DND-41 (cell line): ENCODE results near the gene KCNK15.

Source experiments
- ATAC-seq: fragments of 200-7000 bp; cut with Tn5 transposase; 3 replicates; pipeline ENCODE4 v1.9.1; 2021; ENCODE audit warnings: low read depth; ENCODE audit not compliant: insufficient read depth
- DNase-seq: peaks from one replicate; pipeline ENCODE4 v3.0.0-alpha.2; 2020
- H2AFZ ChIP-seq: 2 replicates; pipeline ENCODE4 v1.6.0; 2012; ENCODE audit warnings: low read depth, low read length
- H3K27ac ChIP-seq: 2 replicates; pipeline ENCODE4 v1.5.1; 2012; ENCODE audit warnings: low read length, inconsistent platforms
- H3K27me3 ChIP-seq: fragments of 200-600 bp; sonication (generic); 2 replicates; pipeline ENCODE4 v1.6.0; 2012; ENCODE audit warnings: low read length, mild to moderate bottlenecking, inconsistent platforms; ENCODE audit not compliant: insufficient read depth, poor library complexity
- H3K36me3 ChIP-seq: 2 replicates; pipeline ENCODE4 v1.5.1; 2012; ENCODE audit warnings: low read length, inconsistent platforms; ENCODE audit not compliant: insufficient read depth
- H3K4me1 ChIP-seq: 2 replicates; pipeline ENCODE4 v1.5.1; 2012; ENCODE audit warnings: mild to moderate bottlenecking, low read length; ENCODE audit not compliant: insufficient read depth
- H3K4me2 ChIP-seq: 2 replicates; pipeline ENCODE4 v1.6.0; 2012; ENCODE audit warnings: mild to moderate bottlenecking, moderate library complexity, low read length, inconsistent platforms; ENCODE audit not compliant: insufficient read depth
- H3K4me3 ChIP-seq, 2 experiments: fragments of 200-600 bp in 1 of 2; shearing (Covaris generic) in 1 of 2; 2 replicates each; pipeline ENCODE4 v1.5.1; 2012 to 2016; ENCODE audit warnings: inconsistent platforms in 2 of 2, low read length in 2 of 2, mild to moderate bottlenecking in 2 of 2, low read depth in 1 of 2, moderate library complexity in 1 of 2
- H3K79me2 ChIP-seq: 2 replicates; pipeline ENCODE4 v1.6.0; 2012; ENCODE audit warnings: low read length, inconsistent platforms; ENCODE audit not compliant: insufficient read depth
- H3K9ac ChIP-seq: 2 replicates; pipeline ENCODE4 v1.6.0; 2012; ENCODE audit warnings: low read depth, mild to moderate bottlenecking, inconsistent platforms, low read length, moderate library complexity
- H3K9me3 ChIP-seq: 2 replicates; pipeline ENCODE4 v1.5.1; 2012; ENCODE audit warnings: low read length, moderate library complexity, mild to moderate bottlenecking, inconsistent platforms; ENCODE audit not compliant: insufficient read depth, severe bottlenecking
- H4K20me1 ChIP-seq: 2 replicates; pipeline ENCODE4 v1.6.0; 2012; ENCODE audit warnings: low read length; ENCODE audit not compliant: insufficient read depth
- EZH2 ChIP-seq: IDR thresholded peaks from 3 replicates; pipeline ENCODE4 v1.6.1; 2012; ENCODE audit warnings: borderline replicate concordance, low read depth, mild to moderate bottlenecking, moderate library complexity, low read length, inconsistent platforms; ENCODE audit not compliant: severe bottlenecking
- TF ChIP-seq, protein P1 (sequence below): IDR thresholded peaks from 2 replicates; pipeline ENCODE4 v1.5.1; 2012; ENCODE audit warnings: borderline replicate concordance, low read length, moderate library complexity, mild to moderate bottlenecking; ENCODE audit not compliant: poor library complexity, severe bottlenecking; ENCODE audit errors: extremely low read depth

Gene KCNK15

DNA sequence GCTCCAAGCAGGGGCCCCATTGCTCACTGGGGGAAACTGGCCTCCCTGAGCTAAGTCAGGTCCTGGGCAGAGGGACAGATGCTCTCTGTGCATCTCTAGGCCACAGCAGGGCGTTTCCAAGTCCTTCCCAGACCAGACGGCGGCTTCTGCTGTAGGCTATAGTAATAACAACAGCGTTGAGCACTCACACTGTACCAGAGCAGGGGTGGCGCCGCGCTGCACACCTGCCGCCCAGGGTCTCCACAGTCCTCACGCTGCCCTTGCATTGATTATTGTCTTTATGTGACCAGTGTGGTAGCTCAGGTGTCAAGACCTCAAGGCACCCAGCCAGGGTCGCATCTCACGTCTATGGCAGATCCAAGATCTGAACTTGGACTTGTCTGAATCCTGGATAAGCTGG, 45.4 kb upstream of the KCNK15 start:
- Histone ChIP-seq H3K36me3 (no peaks in the 10 kb centered on the region), H3K79me2 (no peaks in the 10 kb centered on the region), H3K4me3 (no peak overlapping the region), H3K4me1 (no peaks in the 10 kb centered on the region), H3K9ac (no peak overlapping the region), H3K4me2 (no peak overlapping the region), H2AFZ (no peak overlapping the region), H4K20me1 (peaks cover 4% of the 10 kb centered on the region; the same call in 1 of the 2 replicates), H3K27me3 (no peaks in the 10 kb centered on the region), H3K9me3 (no peaks in the 10 kb centered on the region), H3K27ac (no peak overlapping the region)
- ATAC-seq, result no peak
- no peak for TF ChIP-seq EZH2
- TF ChIP-seq, protein P1, sequence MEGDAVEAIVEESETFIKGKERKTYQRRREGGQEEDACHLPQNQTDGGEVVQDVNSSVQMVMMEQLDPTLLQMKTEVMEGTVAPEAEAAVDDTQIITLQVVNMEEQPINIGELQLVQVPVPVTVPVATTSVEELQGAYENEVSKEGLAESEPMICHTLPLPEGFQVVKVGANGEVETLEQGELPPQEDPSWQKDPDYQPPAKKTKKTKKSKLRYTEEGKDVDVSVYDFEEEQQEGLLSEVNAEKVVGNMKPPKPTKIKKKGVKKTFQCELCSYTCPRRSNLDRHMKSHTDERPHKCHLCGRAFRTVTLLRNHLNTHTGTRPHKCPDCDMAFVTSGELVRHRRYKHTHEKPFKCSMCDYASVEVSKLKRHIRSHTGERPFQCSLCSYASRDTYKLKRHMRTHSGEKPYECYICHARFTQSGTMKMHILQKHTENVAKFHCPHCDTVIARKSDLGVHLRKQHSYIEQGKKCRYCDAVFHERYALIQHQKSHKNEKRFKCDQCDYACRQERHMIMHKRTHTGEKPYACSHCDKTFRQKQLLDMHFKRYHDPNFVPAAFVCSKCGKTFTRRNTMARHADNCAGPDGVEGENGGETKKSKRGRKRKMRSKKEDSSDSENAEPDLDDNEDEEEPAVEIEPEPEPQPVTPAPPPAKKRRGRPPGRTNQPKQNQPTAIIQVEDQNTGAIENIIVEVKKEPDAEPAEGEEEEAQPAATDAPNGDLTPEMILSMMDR, result no peak
- no peak for DNase-seq

DNA sequence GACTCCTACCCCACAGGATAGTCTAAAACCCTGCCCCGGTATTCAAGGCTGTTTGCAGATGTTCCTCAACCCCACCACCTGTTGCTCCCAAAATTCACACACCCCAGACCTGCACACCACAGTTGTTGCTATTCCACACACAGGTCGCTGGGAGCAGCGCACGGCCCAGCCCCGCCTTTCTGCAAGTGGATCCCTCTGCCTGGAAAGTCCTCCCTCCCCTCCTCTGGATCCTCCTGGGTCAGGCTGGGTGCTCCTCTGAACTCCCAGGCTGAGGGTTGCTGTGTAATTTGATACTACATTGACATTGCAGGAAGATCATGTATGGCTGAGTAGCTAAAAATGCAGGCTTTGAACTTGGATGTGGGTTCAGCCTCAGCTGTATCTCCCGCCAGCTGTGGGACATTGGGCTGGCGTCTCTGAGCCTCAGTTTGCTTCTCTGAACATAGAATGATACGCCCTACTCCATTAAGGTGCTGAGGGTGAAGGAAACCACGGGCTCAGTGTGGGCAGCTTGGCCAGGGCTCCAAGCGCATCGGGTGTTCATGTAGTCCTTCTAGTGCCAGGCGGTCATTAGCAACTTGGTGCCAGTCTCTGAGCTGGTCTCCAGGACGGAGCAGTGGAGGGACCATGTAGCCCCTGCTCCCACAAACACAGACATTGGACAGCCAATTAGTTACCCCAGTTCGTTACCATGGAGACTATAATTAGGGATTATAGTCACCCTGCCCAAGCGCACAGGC, 44.4 kb upstream of the KCNK15 start:
- H3K4me2 ChIP-seq, result no peak overlapping the region
- H3K4me3 ChIP-seq, result no peak overlapping the region

DNA sequence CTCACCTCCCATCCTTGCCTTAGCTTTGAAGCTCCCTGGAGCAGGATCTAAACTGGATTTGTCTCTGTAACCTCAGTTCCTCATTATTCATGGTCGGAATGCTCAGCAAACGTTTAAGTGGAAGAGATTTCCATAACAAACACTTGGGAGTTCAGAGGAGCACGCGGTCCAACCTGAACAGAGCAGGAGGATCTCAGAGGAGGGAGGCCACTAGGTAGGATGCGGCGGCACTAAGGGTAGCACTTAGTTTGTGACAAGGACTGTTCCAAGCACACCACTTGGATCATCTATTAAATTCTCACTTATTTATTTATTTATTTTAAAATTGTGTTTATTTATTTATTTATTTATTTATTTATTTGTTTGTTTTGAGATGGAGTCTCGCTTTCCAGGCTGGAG, 43.8 kb upstream of the KCNK15 start:
- no peak overlapping the region for H3K27ac ChIP-seq
- DNase-seq (no peak), ATAC-seq (no peak)
- no peaks in the 10 kb centered on the region for H3K27me3 ChIP-seq
- no peak overlapping the region for H3K9ac ChIP-seq
- H2AFZ ChIP-seq, result no peak overlapping the region
- H3K79me2 ChIP-seq, result no peaks in the 10 kb centered on the region
- H3K4me1 ChIP-seq, result no peaks in the 10 kb centered on the region
- TF ChIP-seq, protein P1, result no peak
- TF ChIP-seq EZH2, result no peak
- H3K4me3 ChIP-seq, result no peak overlapping the region
- no peaks in the 10 kb centered on the region for H3K36me3 ChIP-seq
- no peaks in the 10 kb centered on the region for H3K9me3 ChIP-seq
- no peak overlapping the region for H3K4me2 ChIP-seq
- peaks cover 4% of the 10 kb centered on the region; the same call in 1 of the 2 replicates for H4K20me1 ChIP-seq

More for the DNA sequence above, 44.4 kb upstream of the KCNK15 start:
- no peak overlapping the region for H2AFZ ChIP-seq
- H3K27ac ChIP-seq, result no peak overlapping the region
- H4K20me1 ChIP-seq, result peaks cover 4% of the 10 kb centered on the region; the same call in 1 of the 2 replicates
- no peaks in the 10 kb centered on the region for H3K36me3 ChIP-seq
- no peaks in the 10 kb centered on the region for H3K79me2 ChIP-seq
- no peak overlapping the region for H3K9ac ChIP-seq
- no peaks in the 10 kb centered on the region for H3K27me3 ChIP-seq
- H3K4me1 ChIP-seq, result no peaks in the 10 kb centered on the region
- DNase-seq, result no peak
- no peak for TF ChIP-seq EZH2
- TF ChIP-seq, protein P1, result no peak
- H3K9me3 ChIP-seq, result no peaks in the 10 kb centered on the region
- peak; percentile 37; the same call in 1 of the 3 replicates for ATAC-seq
